Left hindlimb (tissue), 1 donor: Measurements from ENCODE around the gene DROSHA.
"Not testable (repeated sequence)": the region's sequence is repeated elsewhere in the genome, so short reads cannot be mapped to it uniquely, and the experiment has no call there.

Experiments used
- DNase-seq: peaks from one replicate; pipeline ENCODE4 v3.0.0-alpha.2; 2018

The DROSHA gene

DNA sequence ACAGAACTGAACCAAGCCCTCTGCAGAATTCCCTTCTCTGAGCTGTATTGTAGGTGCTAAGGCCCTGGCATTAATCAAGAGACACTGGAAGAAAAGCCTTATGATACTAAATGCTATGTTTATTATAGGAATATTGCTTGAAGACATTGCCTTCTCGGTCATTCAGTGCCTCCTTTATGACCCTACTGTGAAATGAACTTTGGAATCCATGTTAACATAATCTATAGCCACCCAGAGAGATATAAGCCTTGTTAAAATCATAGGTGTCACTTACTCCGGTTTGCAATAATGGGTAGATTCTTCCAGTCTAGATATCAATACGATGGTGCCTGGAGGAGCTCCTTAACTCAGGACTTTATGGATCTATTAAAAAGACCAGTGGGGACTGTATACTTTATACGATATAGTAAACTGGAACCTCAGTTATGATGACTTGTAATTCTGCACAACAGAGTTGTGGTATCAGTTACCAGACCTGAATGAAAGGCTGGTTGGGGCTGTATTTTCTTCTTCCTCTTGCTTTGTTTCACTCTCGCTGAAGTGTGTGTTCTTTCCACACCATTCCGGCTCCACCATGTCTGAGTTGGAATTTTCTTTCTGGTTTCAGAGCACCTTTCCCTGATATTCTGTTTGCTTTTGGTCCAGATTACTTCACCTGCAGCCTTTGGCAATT, 154.5 kb downstream of the DROSHA start:
- DNase-seq, result no peak

DNA sequence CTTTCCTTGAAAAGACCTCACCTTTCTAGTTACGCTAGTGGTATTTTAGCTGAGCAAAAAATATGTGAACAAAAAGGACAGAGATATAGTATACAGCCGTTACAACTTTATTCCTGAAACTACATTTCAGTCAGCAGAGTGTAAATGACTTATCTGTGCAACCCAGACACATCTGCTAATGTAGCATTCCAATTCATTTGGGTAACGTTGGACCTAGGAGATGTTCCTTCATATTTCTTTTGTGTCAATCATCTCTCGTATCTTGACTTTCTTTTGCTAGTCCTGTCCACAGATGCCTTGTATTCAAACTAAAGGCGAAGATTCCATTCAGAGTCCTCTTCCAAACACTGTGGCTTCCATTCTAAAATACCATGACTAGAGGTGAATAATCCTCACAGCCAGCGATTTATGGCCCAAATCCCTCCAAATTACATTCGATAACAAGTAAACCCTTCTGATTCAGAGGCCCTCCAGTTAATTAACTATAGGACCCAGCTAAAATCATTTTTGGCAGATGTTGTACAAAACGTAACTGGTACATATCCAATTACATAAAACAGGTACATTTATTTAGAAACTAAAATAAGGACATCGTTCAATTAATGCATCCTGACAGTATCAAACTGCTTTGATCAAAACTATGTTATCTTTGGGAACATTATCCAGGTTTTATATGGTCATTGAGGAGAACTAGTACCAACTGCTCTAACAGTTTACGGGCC, 155.7 kb downstream of the DROSHA start:
- no peak for DNase-seq

DNA sequence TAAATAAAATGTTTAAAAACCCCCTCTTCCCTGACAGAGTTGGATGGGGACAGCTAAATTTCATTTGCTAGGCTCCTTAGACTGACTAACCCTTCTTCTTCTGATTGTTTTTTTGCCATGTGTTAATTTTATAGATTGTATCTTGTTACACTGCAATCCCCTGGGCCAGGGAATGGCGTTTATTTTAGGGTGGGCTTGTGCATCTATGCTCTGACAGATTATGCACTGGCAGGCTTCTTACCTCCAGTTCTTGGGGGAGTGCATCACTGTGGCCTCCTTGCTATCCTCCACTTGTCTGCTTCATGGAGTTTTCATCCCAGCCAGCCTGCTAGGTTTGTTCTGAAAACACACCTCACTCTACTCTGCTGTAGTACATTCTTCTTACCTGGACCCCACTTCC, 159.8 kb downstream of the DROSHA start:
- DNase-seq, result no peak

DNA sequence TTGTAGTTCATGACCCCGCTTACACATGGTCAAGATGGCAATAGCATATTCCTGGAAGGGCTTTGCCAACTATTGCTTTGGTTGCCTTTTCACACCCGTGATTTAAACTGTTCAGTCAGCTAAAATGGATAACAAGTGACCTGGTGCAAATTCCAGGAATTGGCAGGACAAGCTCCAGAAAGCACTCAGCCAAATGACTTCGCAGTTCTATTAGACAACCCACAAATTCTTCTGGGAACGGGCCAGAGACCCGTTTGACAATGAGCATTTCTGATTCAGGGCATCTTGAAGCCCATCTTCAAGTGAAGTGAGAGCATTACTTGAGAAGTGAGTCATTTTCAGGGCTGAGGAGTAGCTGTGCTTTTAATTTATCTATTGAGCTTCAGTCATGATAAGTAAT, 165.0 kb downstream of the DROSHA start:
- DNase-seq, result peak; percentile 32

DNA sequence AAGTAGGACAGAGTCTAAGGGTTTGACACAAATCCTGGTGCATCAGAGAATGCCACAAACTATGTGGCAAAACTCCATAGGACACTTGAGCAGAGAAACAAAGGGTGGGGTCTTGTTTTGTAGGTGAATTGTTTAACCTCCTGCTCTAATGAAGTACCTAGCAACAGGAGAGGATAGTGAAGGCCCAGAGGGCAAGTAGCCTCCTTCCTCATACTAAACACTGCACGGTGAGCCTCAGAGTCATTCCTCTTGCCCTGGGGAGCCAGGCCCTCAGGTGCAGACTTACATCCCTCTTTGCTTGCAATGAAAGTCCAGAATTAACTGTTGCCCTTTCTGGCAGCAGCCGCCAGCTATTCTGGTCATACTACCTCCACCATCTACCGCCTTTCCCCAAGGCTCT, 166.1 kb downstream of the DROSHA start:
- DNase-seq, result no peak

DNA sequence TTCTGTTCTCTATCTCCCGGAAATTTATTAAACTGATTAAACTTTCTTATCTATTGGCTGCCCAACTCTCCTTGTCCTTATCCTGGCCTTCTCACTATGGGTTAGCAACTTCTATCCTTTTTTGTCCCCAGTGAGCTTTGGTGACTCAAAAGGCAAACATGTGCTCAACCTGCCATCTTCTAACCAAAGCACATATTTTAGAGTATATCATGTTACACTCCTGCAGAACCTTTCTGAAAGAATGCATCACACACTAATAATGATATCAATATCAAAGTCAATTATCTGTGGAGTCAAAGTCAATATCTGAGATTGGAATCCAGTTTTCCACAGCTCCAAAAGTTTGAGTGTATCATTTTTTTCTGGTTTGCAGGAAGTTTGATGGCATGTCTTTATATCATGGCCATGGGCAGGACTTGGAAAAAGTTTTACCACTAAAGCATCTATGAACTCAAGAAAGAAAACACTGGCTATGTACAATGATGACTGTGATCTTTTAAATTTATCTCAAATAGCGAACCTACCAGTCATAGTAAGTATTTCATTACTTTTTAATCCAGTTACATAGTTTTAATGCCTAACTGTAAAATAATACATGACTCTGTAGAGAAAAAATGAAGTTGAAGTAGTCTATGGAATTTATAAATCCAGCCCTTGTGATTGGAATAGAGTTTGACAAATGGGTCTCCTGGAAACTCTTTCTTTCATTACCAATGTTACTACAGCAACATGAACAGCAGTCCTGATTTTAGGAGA, 166.8 kb downstream of the DROSHA start:
- no peak for DNase-seq

- no peak for DNase-seq
These were observed 168.8 kb downstream of the DROSHA start for GRCh38 chr5:31362931-31363568.

- DNase-seq, result no peak
These were observed 169.4 kb downstream of the DROSHA start for GRCh38 chr5:31362529-31362900.

DNA sequence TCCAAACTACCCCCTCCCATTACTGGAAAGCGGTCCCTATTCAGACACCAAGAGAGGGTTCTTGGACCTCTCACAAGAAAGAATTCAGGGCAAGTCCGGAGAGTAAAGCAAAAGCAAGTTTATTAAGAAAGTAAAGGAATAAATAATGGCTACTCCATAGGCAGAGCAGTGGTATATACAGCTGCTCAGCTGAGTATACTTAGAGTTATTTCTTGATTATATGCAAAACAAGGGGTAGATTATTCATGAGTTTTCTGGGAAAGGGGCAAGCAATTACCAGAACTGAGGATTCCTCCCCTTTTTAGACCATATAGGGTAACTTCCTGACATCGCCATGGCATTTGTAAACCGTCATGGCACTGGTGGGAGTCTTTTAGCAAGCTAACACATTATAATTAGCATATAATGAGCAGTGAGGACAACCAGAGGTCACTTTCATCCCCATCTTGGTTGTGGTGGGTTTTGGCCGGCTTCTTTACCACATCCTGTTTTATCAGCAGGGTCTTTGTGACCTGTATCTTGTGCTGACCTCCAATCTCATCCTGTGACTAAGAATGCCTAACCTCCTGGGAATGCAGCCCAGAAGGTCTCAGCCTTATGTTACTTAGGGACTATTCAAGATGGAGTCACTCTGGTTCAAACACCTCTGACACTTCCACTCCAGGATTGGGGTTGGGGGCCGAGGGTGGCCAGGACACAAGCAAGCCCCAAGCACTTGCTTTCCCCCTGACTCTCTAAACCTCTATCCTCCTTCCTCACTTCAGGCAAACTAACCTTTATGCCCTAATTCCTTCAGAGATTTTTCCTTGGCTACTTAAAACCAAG, 170.0 kb downstream of the DROSHA start:
- DNase-seq, result not testable (repeated sequence)

DNA sequence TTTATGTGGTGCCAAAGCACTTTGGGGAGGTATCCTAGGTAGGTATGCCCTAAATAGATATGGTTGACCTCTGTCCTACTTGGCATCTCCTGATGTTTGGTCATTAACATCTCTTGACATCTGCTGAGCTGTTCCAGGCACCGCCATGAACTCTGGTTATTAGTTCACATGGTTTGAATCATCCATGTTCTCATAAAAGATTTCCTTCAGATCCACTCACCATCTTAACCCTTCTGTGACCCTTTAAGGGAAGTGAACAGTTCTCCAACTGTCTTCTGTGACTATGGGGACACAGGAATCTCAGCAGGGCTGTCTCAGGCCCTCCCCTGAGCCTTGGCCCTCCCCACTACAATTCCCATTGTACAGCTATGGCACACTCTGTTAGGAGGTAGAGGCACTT, 170.7 kb downstream of the DROSHA start:
- no peak for DNase-seq

DNA sequence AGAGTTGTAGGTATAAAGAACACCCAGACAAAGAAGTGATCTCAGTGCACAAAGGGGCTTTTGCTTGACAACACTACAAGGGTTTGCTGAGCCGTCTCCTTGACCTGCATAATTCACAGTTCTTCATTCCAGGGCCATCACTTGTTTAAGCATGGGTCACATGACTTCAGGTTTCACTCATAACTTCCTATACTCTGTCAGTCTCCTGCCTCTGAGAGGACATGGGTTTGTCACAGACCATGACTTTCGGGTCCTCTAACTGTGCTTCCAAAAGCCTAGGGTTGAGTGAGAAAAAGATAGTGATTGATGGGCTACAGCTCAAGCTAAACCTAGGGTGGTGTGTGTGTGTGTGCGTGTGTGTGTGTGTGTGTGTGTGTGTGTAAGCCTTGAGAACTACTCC, 172.1 kb downstream of the DROSHA start:
- no peak for DNase-seq

GRCh38 chr5:31357038-31357437, 174.9 kb downstream of the DROSHA start:
- no peak for DNase-seq

DNA sequence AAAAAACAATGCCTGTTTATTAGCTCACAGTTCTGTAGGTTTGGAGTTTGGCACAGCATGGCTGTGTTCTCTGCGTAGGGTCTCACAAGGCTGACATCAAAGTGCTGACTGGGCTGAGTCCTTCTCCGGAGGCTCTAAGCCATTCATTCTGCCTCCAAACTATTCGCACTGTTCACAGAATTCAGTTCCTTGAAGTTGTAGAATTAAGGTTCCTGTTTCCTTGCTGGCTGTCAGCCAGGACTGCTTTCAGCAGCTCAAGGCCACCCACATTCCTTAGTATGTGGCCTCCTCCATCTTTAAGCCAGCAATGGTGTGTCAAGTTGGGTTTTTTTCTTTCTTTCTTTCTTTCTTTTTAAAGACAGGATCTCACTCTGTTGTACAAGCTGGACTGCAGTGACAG, 176.6 kb downstream of the DROSHA start:
- no peak for DNase-seq
